HFF-Myc (cell line): ENCODE data around the gene PEAK3.

Experiments
- DNase-seq: peaks from one replicate; pipeline ENCODE4 v3.0.0-alpha.2; 2011; ENCODE audit warnings: low read depth; ENCODE audit errors: extremely low read depth
- H3K4me3 ChIP-seq: replicated peaks from 2 replicates; pipeline ENCODE4 v1.5.1; 2011; ENCODE audit warnings: low read depth, mild to moderate bottlenecking, control low read depth, low read length
- CTCF ChIP-seq: IDR thresholded peaks from 2 replicates; pipeline ENCODE4 v1.5.1; 2012; ENCODE audit warnings: mild to moderate bottlenecking, low read depth, low read length, control low read depth; ENCODE audit errors: missing control alignments

PEAK3 gene

GRCh38 chr19:2259336-2259735, 22.6 kb downstream of the PEAK3 start:
- H3K4me3 ChIP-seq = no peak overlapping the region
- TF ChIP-seq CTCF = no peak
- DNase-seq = no peak

- TF ChIP-seq CTCF = no peak
- H3K4me3 ChIP-seq = no peak within 1 kb of the TSS
- DNase-seq = no peak
These were observed 25.8 kb downstream of the PEAK3 start, which contains the start of gene JSRP1 for GRCh38 chr19:2255982-2256685. TSS of gene JSRP1 (minus strand) at chr19:2256417. CDS start at chr19:2255314, 1,103 bp downstream.

GRCh38 chr19:2255112-2255845, 26.7 kb downstream of the PEAK3 start:
- no peak for TF ChIP-seq CTCF
- DNase-seq = no peak
- no peak overlapping the region for H3K4me3 ChIP-seq

- TF ChIP-seq CTCF = peak; percentile 28
- H3K4me3 ChIP-seq = no peak overlapping the region
- DNase-seq = no peak
These were observed 27.7 kb downstream of the PEAK3 start for GRCh38 chr19:2254064-2254872.

GRCh38 chr19:2253106-2254063, 28.6 kb downstream of the PEAK3 start:
- H3K4me3 ChIP-seq = no peak overlapping the region
- TF ChIP-seq CTCF = peak; percentile 28
- DNase-seq = no peak

- no peak for DNase-seq
- no peak overlapping the region for H3K4me3 ChIP-seq
- no peak for TF ChIP-seq CTCF
These were observed 29.2 kb downstream of the PEAK3 start for GRCh38 chr19:2252797-2253105.
